OCI-LY7 (cell line): ENCODE measurements around the gene TAF6L.

Experiments used
- EZH2phosphoT487 ChIP-seq: fragments of 200-600 bp; sonication (generic); IDR thresholded peaks from 2 replicates; pipeline ENCODE4 v1.6.1; 2018; ENCODE audit warnings: low read depth, borderline replicate concordance, mild to moderate bottlenecking, mixed run types, antibody characterized with exemption, low read length, moderate library complexity, mixed read lengths
- TF ChIP-seq, protein P1 (sequence below): fragments of 200-600 bp; sonication (generic); conservative IDR thresholded peaks from 2 replicates; pipeline ENCODE4 v1.5.1; 2014; ENCODE audit warnings: mild to moderate bottlenecking, antibody characterized with exemption, low read length, moderate library complexity, mixed read lengths

DNA sequence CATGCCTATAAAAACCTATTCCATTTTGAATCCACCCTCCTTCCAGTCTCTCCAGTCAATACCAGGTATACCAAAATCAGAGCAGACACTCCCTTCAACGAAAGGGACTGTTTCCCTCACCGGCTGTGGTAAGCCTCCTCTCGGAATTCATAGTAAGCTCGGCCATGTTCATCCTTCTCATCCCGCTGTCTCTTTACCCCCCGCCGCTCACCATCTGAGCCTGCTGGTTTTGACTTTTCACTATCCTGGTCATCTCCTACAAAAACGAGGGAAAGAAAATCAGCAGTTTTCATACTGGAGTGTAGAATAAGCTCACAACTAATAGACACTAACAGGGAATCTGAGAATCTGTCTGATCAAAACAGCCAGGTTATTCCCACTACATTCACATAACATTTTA, 47.0 kb upstream of the TAF6L start:
- TF ChIP-seq, protein P1, sequence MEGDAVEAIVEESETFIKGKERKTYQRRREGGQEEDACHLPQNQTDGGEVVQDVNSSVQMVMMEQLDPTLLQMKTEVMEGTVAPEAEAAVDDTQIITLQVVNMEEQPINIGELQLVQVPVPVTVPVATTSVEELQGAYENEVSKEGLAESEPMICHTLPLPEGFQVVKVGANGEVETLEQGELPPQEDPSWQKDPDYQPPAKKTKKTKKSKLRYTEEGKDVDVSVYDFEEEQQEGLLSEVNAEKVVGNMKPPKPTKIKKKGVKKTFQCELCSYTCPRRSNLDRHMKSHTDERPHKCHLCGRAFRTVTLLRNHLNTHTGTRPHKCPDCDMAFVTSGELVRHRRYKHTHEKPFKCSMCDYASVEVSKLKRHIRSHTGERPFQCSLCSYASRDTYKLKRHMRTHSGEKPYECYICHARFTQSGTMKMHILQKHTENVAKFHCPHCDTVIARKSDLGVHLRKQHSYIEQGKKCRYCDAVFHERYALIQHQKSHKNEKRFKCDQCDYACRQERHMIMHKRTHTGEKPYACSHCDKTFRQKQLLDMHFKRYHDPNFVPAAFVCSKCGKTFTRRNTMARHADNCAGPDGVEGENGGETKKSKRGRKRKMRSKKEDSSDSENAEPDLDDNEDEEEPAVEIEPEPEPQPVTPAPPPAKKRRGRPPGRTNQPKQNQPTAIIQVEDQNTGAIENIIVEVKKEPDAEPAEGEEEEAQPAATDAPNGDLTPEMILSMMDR: no peak
- TF ChIP-seq EZH2phosphoT487: no peak
